Stimulated activated naive CD4-positive, alpha-beta T cell treated with Interleukin-2 at 50 U/mL for 16 hours (primary cell): ENCODE results near the gene IL9.

ENCODE experiments used
- DNase-seq: peaks from one replicate; lab custom pipeline; 2025; lab: John Stamatoyannopoulos, UW

Gene IL9

GRCh38 chr5:135891268-135891667 lies 4.4 kb downstream of the IL9 start:
- DNase-seq: no peak

GRCh38 chr5:135890867-135891266 lies 4.8 kb downstream of the IL9 start:
- DNase-seq: peak; percentile 17

- DNase-seq: no peak
Measured at GRCh38 chr5:135890296-135890695, 5.3 kb downstream of the IL9 start.

DNA sequence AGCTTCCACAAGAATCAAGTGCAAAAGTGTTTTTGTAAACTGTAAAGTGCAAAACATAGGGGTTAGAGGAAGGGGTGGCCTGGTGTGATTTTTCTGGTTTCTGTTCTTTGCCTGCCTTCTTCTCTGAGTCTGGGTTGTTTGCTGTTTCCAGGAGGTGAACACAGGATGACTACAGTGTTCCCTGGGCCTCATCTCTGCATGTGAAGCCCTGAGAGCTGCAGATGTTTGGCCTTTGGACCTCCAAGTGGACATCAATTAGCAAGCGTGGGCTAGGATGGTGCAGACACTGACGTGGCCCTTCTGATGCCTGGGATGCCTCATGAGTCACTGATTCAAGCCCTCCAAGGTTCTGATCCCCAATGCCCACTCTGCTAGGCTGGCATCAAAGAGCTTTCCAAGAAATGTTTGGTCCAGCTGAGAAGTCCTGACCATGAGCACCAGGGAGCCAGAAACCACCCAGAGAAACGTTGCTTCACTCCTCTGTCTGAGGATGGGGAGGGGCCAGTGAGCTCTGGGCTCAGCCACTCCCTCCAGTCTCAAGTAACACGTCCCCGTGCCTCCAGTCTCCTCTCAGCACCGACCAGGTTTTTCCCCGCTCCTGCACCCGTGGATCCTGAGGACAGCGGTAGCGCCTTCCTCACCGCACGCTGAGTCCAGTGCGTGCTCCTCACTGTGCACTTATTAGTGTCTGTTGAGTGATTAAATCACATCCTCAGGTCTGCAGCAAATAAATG lies 7.6 kb downstream of the IL9 start:
- DNase-seq: no peak

- peak; percentile 44 for DNase-seq
Measured at GRCh38 chr5:135887447-135887864, 8.2 kb downstream of the IL9 start.

GRCh38 chr5:135886136-135886535 lies 9.5 kb downstream of the IL9 start:
- no peak for DNase-seq

GRCh38 chr5:135885031-135885430 lies 10.6 kb downstream of the IL9 start:
- no peak for DNase-seq

- DNase-seq: no peak
Measured at GRCh38 chr5:135883441-135883840, 12.2 kb downstream of the IL9 start.

- DNase-seq: no peak
Measured at GRCh38 chr5:135883026-135883425, 12.6 kb downstream of the IL9 start.

DNA sequence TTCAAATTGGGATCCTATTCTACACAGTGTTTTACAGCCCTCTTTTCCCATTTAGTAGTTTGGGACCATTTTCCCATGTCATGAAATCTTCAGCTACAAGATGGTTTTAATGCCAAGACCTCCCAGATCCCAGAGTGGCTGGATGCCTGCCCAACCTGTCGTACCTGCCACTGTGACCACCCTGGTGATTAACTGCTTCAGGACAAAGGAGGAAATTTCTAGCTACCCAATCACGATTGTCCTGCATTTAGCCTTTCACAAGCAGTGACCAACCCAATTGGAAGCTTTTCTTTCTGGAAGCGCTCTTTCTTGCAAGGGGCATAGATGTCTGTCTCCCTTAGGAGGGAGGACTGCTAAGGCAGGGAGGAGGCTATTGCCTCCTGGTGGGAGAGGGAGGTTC lies 13.8 kb downstream of the IL9 start:
- DNase-seq: no peak

- DNase-seq: no peak
Measured at GRCh38 chr5:135881244-135881643, 14.4 kb downstream of the IL9 start.

GRCh38 chr5:135880801-135881200 lies 14.8 kb downstream of the IL9 start:
- DNase-seq: no peak

DNA sequence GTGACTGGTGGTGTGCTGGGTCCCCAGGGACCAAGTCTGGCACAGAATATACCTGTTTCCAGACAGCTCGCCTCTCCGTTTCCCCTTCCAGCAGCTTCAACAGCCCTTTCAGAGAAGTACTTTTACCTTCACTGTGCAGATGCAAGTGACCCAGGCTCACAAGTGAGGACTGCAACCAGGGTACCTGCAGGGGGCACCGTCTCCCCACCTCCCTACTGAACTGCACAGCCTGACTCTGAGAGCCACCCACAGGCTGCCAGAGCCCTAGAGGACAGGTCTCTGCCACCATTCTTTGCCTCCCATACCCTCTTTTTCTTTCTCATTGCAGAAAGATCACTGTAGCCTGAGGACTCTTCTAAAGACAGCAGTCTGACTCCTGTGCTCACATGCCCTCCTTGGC lies 15.4 kb downstream of the IL9 start:
- no peak for DNase-seq

GRCh38 chr5:135879591-135879990 lies 16.1 kb downstream of the IL9 start:
- no peak for DNase-seq

DNA sequence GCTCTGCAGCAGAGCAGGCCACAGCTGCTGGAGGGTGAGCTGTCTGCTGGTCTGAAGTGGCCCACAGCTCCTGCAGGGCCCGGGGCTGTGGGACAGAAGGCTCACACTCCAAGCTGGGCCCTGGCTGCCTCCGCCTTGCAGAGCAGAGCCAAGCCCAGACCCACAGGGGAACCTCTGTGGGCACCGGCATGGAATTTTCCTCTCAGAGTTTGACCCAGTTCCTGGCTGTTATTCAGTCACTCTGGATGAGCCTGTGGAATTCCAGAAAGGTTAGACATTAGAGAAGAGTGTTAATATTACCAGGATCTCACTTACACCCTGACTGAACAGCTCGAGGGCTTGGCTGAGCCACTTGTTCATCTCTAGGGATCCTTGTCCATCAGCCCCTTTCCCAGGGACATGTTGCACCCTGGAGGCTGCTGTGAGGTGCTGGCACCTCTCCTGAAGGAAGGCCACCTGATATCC lies 17.5 kb downstream of the IL9 start:
- no peak for DNase-seq

- no peak for DNase-seq
Measured at GRCh38 chr5:135877570-135878155, 18.0 kb downstream of the IL9 start.

- DNase-seq: no peak
Measured at GRCh38 chr5:135876146-135876545, 19.5 kb downstream of the IL9 start.

GRCh38 chr5:135875567-135875966 lies 20.1 kb downstream of the IL9 start:
- no peak for DNase-seq

GRCh38 chr5:135874461-135874860 lies 21.2 kb downstream of the IL9 start:
- no peak for DNase-seq

GRCh38 chr5:135873831-135874230 lies 21.8 kb downstream of the IL9 start:
- no peak for DNase-seq

GRCh38 chr5:135871268-135871915 lies 24.2 kb downstream of the IL9 start:
- DNase-seq: no peak

DNA sequence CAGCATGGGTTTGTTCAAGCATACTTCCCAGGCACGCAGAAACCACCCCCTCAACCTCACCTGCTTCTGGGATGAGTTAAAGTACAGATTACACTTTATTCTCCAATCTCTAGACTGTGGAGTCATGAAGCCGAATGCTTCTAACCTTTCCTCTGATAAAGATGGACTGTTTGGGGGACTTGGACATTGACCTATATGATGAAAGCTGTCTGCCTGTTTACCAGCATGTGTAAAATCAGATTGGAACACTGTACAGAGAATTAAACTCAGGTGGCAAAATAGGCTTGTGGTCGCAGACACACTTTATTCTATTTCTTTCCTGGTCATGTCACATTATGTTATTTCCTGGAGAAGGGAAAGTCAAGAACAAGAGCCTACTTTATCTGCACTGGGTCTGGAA lies 25.7 kb downstream of the IL9 start:
- no peak for DNase-seq

GRCh38 chr5:135869276-135869675 lies 26.4 kb downstream of the IL9 start:
- no peak for DNase-seq
